ENCODE data around the gene DGKA.

GRCh38 chr12:55996201-55996714 is 65.3 kb downstream of the DGKA start:
- TF ChIP-seq EZH2 (IDR thresholded peaks at IDR 0.05) (no peak), POLR2A (IDR thresholded peaks at IDR 0.05; ENCODE audit: borderline replicate concordance, extremely low read depth, insufficient read depth, insufficient read length) (no peak), REST (IDR thresholded peaks at IDR 0.05; ENCODE audit: low read depth) (no peak), SRF (IDR thresholded peaks at IDR 0.05; ENCODE audit: low read depth) (no peak), MAX (IDR thresholded peaks at IDR 0.05) (no peak), CTCF (IDR thresholded peaks at IDR 0.05 in 2 of 3, conservative IDR thresholded peaks at IDR 0.05 in 1 of 3; ENCODE audit: borderline replicate concordance in 1 of 3, insufficient read depth in 1 of 3, low read depth in 2 of 3, low read length in 2 of 3) (peak; percentile 73 to 94 (median 84))
